HepG2 (cell line): Measurements from ENCODE around the gene GLYR1. TPM values are rescaled to one million over a fixed set of nuclear protein-coding genes. Genes with fewer than 3 reads are reported as not detected.

Experiments
- AGO2 ChIP-seq: fragments of 200-400 bp; formaldehyde crosslinking; optimal IDR thresholded peaks from 2 replicates; pipeline ENCODE3; 2017; ENCODE audit warnings: mild to moderate bottlenecking, low read depth, low read length, moderate library complexity
- CAMTA2 ChIP-seq: sonication (generic); formaldehyde crosslinking; IDR thresholded peaks from 2 replicates; pipeline ENCODE4 v1.4.0; 2020; ENCODE audit warnings: mild to moderate bottlenecking, missing genetic modification reagents, borderline replicate concordance
- CHD2 ChIP-seq: IDR thresholded peaks from 2 replicates; pipeline ENCODE4 v1.6.1; 2011; ENCODE audit warnings: low read depth, low read length, improper control_type of control experiment
- DR1 ChIP-seq: sonication (generic); formaldehyde crosslinking; IDR thresholded peaks from 2 replicates; pipeline ENCODE4 v1.8.0; 2021; ENCODE audit warnings: mild to moderate bottlenecking, missing genetic modification reagents, inconsistent platforms
- ERF ChIP-seq: IDR thresholded peaks from 2 replicates; pipeline ENCODE4 v1.6.1; 2018; ENCODE audit warnings: missing biosample characterization, missing genetic modification reagents
- FIP1L1 ChIP-seq: fragments of 200-400 bp; formaldehyde crosslinking; IDR thresholded peaks from 2 replicates; pipeline ENCODE4 v1.6.1; 2018; ENCODE audit warnings: low read depth, mild to moderate bottlenecking, low read length, moderate library complexity, borderline replicate concordance; ENCODE audit not compliant: insufficient read depth
- FOXA1 ChIP-seq, 2 experiments: fragments of 450-650 bp in 1 of 2; sonication (generic) in 1 of 2; formaldehyde crosslinking in 1 of 2; IDR thresholded peaks; 2 replicates each; pipeline versions ENCODE4 v1.4.0 to v1.6.1; 2016 to 2020; ENCODE audit warnings: missing genetic modification reagents in 1 of 2
- GATA4 ChIP-seq: sonication (generic); IDR thresholded peaks from 2 replicates; pipeline ENCODE4 v1.6.1; 2016; ENCODE audit warnings: antibody characterized with exemption, low read depth, borderline replicate concordance
- IKZF1 ChIP-seq: fragments of 450-650 bp; IDR thresholded peaks from 2 replicates; pipeline ENCODE4 v1.7.1; 2016
- IKZF4 ChIP-seq: sonication (generic); formaldehyde crosslinking; IDR thresholded peaks from 2 replicates; pipeline ENCODE4 v1.5.1; 2020; ENCODE audit warnings: borderline replicate concordance, mild to moderate bottlenecking, low read depth, missing genetic modification reagents; ENCODE audit errors: not compliant biosample characterization
- KDM4B ChIP-seq: sonication (generic); formaldehyde crosslinking; IDR thresholded peaks from 2 replicates; pipeline ENCODE4 v1.4.0; 2020; ENCODE audit warnings: missing genetic modification reagents
- KMT2A ChIP-seq: sonication (generic); formaldehyde crosslinking; IDR thresholded peaks from 2 replicates; pipeline ENCODE4 v1.4.0; 2020; ENCODE audit warnings: missing genetic modification reagents
- MEF2D ChIP-seq: sonication (generic); formaldehyde crosslinking; IDR thresholded peaks from 2 replicates; pipeline ENCODE4 v1.5.1; 2020; ENCODE audit warnings: mild to moderate bottlenecking, missing genetic modification reagents
- MXD4 ChIP-seq: IDR thresholded peaks from 2 replicates; pipeline ENCODE4 v1.6.1; 2016; ENCODE audit warnings: mild to moderate bottlenecking, missing biosample characterization, missing genetic modification reagents
- PHF20 ChIP-seq: sonication (generic); formaldehyde crosslinking; IDR thresholded peaks from 2 replicates; pipeline ENCODE4 v1.5.0; 2020; ENCODE audit warnings: mild to moderate bottlenecking, missing genetic modification reagents
- PTBP1 ChIP-seq: fragments of 200-400 bp; formaldehyde crosslinking; IDR thresholded peaks from 2 replicates; pipeline ENCODE4 v1.6.1; 2018; ENCODE audit warnings: low read length, low read depth; ENCODE audit not compliant: poor library complexity, severe bottlenecking
- SMAD9 ChIP-seq: sonication (generic); formaldehyde crosslinking; IDR thresholded peaks from 2 replicates; pipeline ENCODE4 v1.5.1; 2020; ENCODE audit warnings: mild to moderate bottlenecking, missing genetic modification reagents
- ZNF12 ChIP-seq: sonication (generic); formaldehyde crosslinking; IDR thresholded peaks from 2 replicates; pipeline ENCODE4 v1.5.0; 2020; ENCODE audit warnings: missing genetic modification reagents
- ZNF331 ChIP-seq: sonication (generic); formaldehyde crosslinking; IDR thresholded peaks from 2 replicates; pipeline ENCODE4 v1.4.0; 2020; ENCODE audit warnings: missing genetic modification reagents
- ZNF446 ChIP-seq: sonication (generic); formaldehyde crosslinking; IDR thresholded peaks from 2 replicates; pipeline ENCODE4 v1.5.0; 2020; ENCODE audit warnings: mild to moderate bottlenecking, missing genetic modification reagents
- ZNF546 ChIP-seq: sonication (generic); formaldehyde crosslinking; conservative IDR thresholded peaks from 2 replicates; pipeline ENCODE4 v1.8.1; 2023; ENCODE audit warnings: mild to moderate bottlenecking, missing genetic modification reagents
- ZNF572 ChIP-seq: sonication (generic); formaldehyde crosslinking; IDR thresholded peaks from 2 replicates; pipeline ENCODE4 v1.5.1; 2020; ENCODE audit warnings: mild to moderate bottlenecking, missing genetic modification reagents
- ZNF589 ChIP-seq: sonication (generic); formaldehyde crosslinking; conservative IDR thresholded peaks from 2 replicates; pipeline ENCODE4 v1.8.0; 2022; ENCODE audit warnings: mild to moderate bottlenecking, moderate library complexity, missing genetic modification reagents
- ZNF605 ChIP-seq: sonication (generic); formaldehyde crosslinking; IDR thresholded peaks from 2 replicates; pipeline ENCODE4 v1.8.0; 2022; ENCODE audit warnings: mild to moderate bottlenecking, missing genetic modification reagents
- ZNF615 ChIP-seq: sonication (generic); formaldehyde crosslinking; IDR thresholded peaks from 2 replicates; pipeline ENCODE4 v1.5.0; 2020; ENCODE audit warnings: mild to moderate bottlenecking, missing genetic modification reagents, borderline replicate concordance
- ZNF670 ChIP-seq: sonication (generic); formaldehyde crosslinking; IDR thresholded peaks from 2 replicates; pipeline ENCODE4 v1.8.0; 2022; ENCODE audit warnings: mild to moderate bottlenecking, missing genetic modification reagents, borderline replicate concordance
- ZSCAN12 ChIP-seq: sonication (generic); formaldehyde crosslinking; IDR thresholded peaks from 2 replicates; pipeline ENCODE4 v1.9.0; 2021; ENCODE audit warnings: mild to moderate bottlenecking, missing genetic modification reagents
- polyA plus RNA-seq, 8 experiments: library from polyadenylated mRNA; depleted of rRNA in 3 of 8; stranded (reverse) in 7 of 8; unstranded in 1 of 8; fragments of >200 nt; fragmentation: Illumina TruSeq in 4 of 8; extraction: Trizol in 4 of 8; gene quantifications; 2 replicates each; pipeline versions ENCODE4 v1.2.1 to v1.2.3, GENCODE V29; 2011 to 2016; ENCODE audit warnings: low read depth in 4 of 8, missing spikeins in 1 of 8, mixed read lengths in 1 of 8; ENCODE audit not compliant: insufficient read depth in 1 of 8
- total RNA-seq, 5 experiments: library from RNA; depleted of rRNA; stranded (reverse); fragments of >200 nt; fragmentation: Illumina TruSeq; extraction: Trizol; gene quantifications; 2 replicates each; pipeline ENCODE4 v1.2.3, GENCODE V29; 2016; ENCODE audit warnings: low read depth in 1 of 5
- TF ChIP-seq, protein P1 (sequence below): sonication (generic); formaldehyde crosslinking; IDR thresholded peaks from 2 replicates; pipeline ENCODE4 v1.8.0; 2022; ENCODE audit warnings: mild to moderate bottlenecking, missing genetic modification reagents, moderate library complexity
- TF ChIP-seq, protein P2 (sequence below): sonication (generic); formaldehyde crosslinking; IDR thresholded peaks from 2 replicates; pipeline ENCODE4 v1.5.1; 2020; ENCODE audit warnings: mild to moderate bottlenecking, missing genetic modification reagents, moderate library complexity
- TF ChIP-seq, protein P3 (sequence below): sonication (generic); formaldehyde crosslinking; IDR thresholded peaks from 2 replicates; pipeline ENCODE4 v1.5.0; 2020; ENCODE audit warnings: missing genetic modification reagents

Gene GLYR1
- total and polyA plus RNA-seq, 2 of the 13 experiments (the other 11 are each of a cell fraction or from before 2014, with no cell fraction given): 28.3 to 48.7 TPM

DNA sequence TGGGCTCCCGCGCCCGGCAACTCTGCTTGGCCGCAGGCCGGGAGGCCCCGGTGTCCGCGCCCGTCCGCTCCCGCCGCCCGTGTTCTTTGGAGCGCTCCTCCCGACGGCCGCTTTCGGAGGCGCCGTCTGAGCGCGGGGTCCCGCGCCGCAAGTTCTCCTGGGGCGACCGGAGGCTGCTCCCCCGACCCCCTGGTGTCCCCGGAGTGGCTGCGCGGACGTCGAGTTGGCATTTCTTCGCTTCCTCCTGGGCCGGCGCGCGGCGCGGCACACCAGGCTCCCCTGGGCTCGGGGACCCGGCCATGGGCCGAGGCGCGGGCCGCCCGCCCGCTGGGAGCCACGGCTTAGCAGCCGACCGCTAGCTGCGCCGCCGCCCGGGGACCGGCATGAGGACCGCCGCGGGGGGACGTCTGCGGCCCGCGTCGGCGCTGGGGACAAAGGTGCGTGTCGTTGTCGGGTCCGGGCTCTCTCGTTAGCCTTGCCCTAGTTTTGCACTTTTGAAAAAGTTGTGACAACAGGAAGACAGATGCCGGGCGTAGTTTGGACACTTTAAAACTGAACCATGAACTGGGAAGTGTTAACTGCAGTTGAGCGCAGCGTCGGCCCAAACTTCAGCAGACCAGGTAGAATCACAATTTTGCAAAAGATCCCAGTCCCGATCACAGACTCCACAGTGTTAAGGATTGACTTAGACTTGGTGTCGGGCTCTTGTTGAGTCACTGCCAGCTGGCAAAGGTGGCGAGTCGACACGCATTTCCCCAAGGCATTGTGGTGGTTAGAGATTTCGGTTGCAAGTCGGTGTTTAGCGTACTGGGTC lies 893 bp upstream of the GLYR1 start (continued):
- peak; percentile 37 for TF ChIP-seq IKZF4 (CRISPR knock-in tag)
- no peak for TF ChIP-seq ZNF331 (CRISPR knock-in tag)
- no peak for TF ChIP-seq SMAD9 (CRISPR knock-in tag)
- TF ChIP-seq ERF (CRISPR knock-in tag): no peak
- no peak for TF ChIP-seq KDM4B (CRISPR knock-in tag)
- TF ChIP-seq ZNF605 (CRISPR knock-in tag): no peak
- TF ChIP-seq ZNF670: no peak; the same call in 1 of the 2 replicates
- no peak for TF ChIP-seq IKZF1
- no peak for TF ChIP-seq PTBP1
- TF ChIP-seq ZNF546: no peak
- TF ChIP-seq FOXA1 (IDR thresholded peaks at IDR 0.05): no peak
- TF ChIP-seq FOXA1 (CRISPR knock-in tag; IDR thresholded peaks at IDR 0.05): no peak
- no peak for TF ChIP-seq CAMTA2 (CRISPR knock-in tag)
- TF ChIP-seq, protein P1, sequence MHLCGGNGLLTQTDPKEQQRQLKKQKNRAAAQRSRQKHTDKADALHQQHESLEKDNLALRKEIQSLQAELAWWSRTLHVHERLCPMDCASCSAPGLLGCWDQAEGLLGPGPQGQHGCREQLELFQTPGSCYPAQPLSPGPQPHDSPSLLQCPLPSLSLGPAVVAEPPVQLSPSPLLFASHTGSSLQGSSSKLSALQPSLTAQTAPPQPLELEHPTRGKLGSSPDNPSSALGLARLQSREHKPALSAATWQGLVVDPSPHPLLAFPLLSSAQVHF (CRISPR knock-in tag): no peak
- TF ChIP-seq DR1: no peak
- TF ChIP-seq ZNF12 (CRISPR knock-in tag): no peak
- TF ChIP-seq ZNF446 (CRISPR knock-in tag): no peak
- TF ChIP-seq, protein P2, sequence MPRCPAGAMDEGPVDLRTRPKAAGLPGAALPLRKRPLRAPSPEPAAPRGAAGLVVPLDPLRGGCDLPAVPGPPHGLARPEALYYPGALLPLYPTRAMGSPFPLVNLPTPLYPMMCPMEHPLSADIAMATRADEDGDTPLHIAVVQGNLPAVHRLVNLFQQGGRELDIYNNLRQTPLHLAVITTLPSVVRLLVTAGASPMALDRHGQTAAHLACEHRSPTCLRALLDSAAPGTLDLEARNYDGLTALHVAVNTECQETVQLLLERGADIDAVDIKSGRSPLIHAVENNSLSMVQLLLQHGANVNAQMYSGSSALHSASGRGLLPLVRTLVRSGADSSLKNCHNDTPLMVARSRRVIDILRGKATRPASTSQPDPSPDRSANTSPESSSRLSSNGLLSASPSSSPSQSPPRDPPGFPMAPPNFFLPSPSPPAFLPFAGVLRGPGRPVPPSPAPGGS (CRISPR knock-in tag): no peak
- TF ChIP-seq ZNF589: no peak; the same call in 1 of the 2 replicates
- no peak for TF ChIP-seq ZNF615 (CRISPR knock-in tag)
- TF ChIP-seq ZSCAN12: 0 out of 2 replicates have a peak, but pooled peaks have one; percentile 12
- no peak for TF ChIP-seq MEF2D (CRISPR knock-in tag)
- no peak for TF ChIP-seq GATA4
- TF ChIP-seq, protein P3, sequence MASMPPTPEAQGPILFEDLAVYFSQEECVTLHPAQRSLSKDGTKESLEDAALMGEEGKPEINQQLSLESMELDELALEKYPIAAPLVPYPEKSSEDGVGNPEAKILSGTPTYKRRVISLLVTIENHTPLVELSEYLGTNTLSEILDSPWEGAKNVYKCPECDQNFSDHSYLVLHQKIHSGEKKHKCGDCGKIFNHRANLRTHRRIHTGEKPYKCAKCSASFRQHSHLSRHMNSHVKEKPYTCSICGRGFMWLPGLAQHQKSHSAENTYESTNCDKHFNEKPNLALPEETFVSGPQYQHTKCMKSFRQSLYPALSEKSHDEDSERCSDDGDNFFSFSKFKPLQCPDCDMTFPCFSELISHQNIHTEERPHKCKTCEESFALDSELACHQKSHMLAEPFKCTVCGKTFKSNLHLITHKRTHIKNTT: no peak
- TF ChIP-seq AGO2: peak; percentile 69
- TF ChIP-seq KMT2A: no peak
- TF ChIP-seq FIP1L1: no peak
- no peak for TF ChIP-seq MXD4 (CRISPR knock-in tag)
- TF ChIP-seq PHF20: no peak; the same call in 1 of the 2 replicates
- TF ChIP-seq ZNF572 (CRISPR knock-in tag): no peak
- no peak for TF ChIP-seq CHD2
